ENCODE data around the gene ANAPC7. TPM values are rescaled to one million over a fixed set of nuclear protein-coding genes. Genes with fewer than 3 reads are reported as not detected.
"Not testable (repeated sequence)": the region's sequence is repeated elsewhere in the genome, so short reads cannot be mapped to it uniquely, and the experiment has no call there.

ANAPC7 gene
- total RNA-seq (10 to 100 TPM; 30.7 to 34.5 (median 33.1) TPM), polyA plus RNA-seq (31.3 TPM)
- long read RNA-seq, donor 1, transcript ANAPC7-203 (11 exons, 3,045 nt): major isoform, 67 of 95 reads
- long read RNA-seq, donor 1, transcript ANAPC7-201 (10 exons, 2,200 nt): minor isoform, 7 of 95 reads
- long read RNA-seq, donor 1, partial matches to known transcripts: 1 of 95 reads
- long read RNA-seq, donor 1, other reads (novel, unspliced or antisense): 20 of 95 reads
- long read RNA-seq, donor 2, transcript ANAPC7-203 (11 exons, 3,045 nt): major isoform, 21 of 34 reads
- long read RNA-seq, donor 2, partial matches to known transcripts: 1 of 34 reads
- long read RNA-seq, donor 2, other reads (novel, unspliced or antisense): 12 of 34 reads
- long read RNA-seq, donor 3, transcript ANAPC7-201 (10 exons, 2,200 nt): minor isoform, 25 of 209 reads
- long read RNA-seq, donor 3, transcript ANAPC7-203 (11 exons, 3,045 nt): major isoform, 150 of 209 reads
- long read RNA-seq, donor 3, partial matches to known transcripts: 6 of 209 reads
- long read RNA-seq, donor 3, other reads (novel, unspliced or antisense): 27 of 209 reads
- long read RNA-seq, donor 4, transcript ANAPC7-203 (11 exons, 3,045 nt): major isoform, 26 of 33 reads
- long read RNA-seq, donor 4, partial matches to known transcripts: 0 of 33 reads
- long read RNA-seq, donor 4, other reads (novel, unspliced or antisense): 5 of 33 reads

GRCh38 chr12:110403146-110403975 lies at the start of gene ANAPC7:
TSS of gene ANAPC7 (minus strand) at chr12:110403708. CDS start at chr12:110403627, 81 bp downstream.
- under 1% methylated on average over 62 of the region's 62 CpGs for WGBS
- peak within 1 kb of the TSS; percentile 84 for H3K4me3 ChIP-seq (ENCODE audit: low read length)
- no peaks in the 10 kb centered on the region for H3K27me3 ChIP-seq (ENCODE audit: control insufficient read depth, insufficient read depth)
- H3K4me1 ChIP-seq (ENCODE audit: control insufficient read depth, insufficient read depth, low read length): no peaks in the 10 kb centered on the region
- no peaks in the 10 kb centered on the region for H3K9me3 ChIP-seq (ENCODE audit: control insufficient read depth, low read length)
- intact Hi-C loops (cut with DNase I): loop anchor here in 1 of 4 donors (10.0 kb wide), 1 partner anchor 299 kb away; no protein-coding TSS in a partner anchor
- peak; percentile 91 to 96 (median 96) for DNase-seq
- H3K27ac ChIP-seq (ENCODE audit: low read length): peak within 1 kb of the TSS; percentile 53
- ATAC-seq: peak; percentile 96 to 97

GRCh38 chr12:110451263-110451662 lies 47.8 kb upstream of the ANAPC7 start:
- Histone ChIP-seq H3K27me3 (ENCODE audit: control insufficient read depth, insufficient read depth) (no peaks in the 10 kb centered on the region), H3K4me1 (ENCODE audit: control insufficient read depth, insufficient read depth, low read length) (peaks cover 2% of the 10 kb centered on the region), H3K9me3 (ENCODE audit: control insufficient read depth, low read length) (no peaks in the 10 kb centered on the region), H3K27ac (ENCODE audit: low read length) (no peak overlapping the region), H3K4me3 (ENCODE audit: low read length) (no peak overlapping the region)
- intact Hi-C loops (cut with DNase I): loop anchor here in 1 of 4 donors (10.0 kb wide), 1 partner anchor 154 kb away; no protein-coding TSS in a partner anchor
- DNase-seq (no peak), ATAC-seq (no peak)
- 54% methylated on average over 1 of the region's 1 CpG for WGBS

- DNase-seq: peak; percentile 95 to 98 (median 98)
- ATAC-seq: peak; percentile 99
- peaks cover 2% of the 10 kb centered on the region for H3K4me1 ChIP-seq (ENCODE audit: control insufficient read depth, insufficient read depth, low read length)
- peak within 1 kb of the TSS; percentile 95 for H3K4me3 ChIP-seq (ENCODE audit: low read length)
- H3K27ac ChIP-seq (ENCODE audit: low read length): peak within 1 kb of the TSS; percentile 98
- no peaks in the 10 kb centered on the region for H3K9me3 ChIP-seq (ENCODE audit: control insufficient read depth, low read length)
- WGBS: under 1% methylated on average over 51 of the region's 51 CpGs
- no peaks in the 10 kb centered on the region for H3K27me3 ChIP-seq (ENCODE audit: control insufficient read depth, insufficient read depth)
- intact Hi-C loops (cut with DNase I): loop anchor here in 1 of 4 donors (10.0 kb wide), 1 partner anchor 155 kb away; no protein-coding TSS in a partner anchor
These were observed 46.4 kb upstream of the ANAPC7 start, which contains the start of gene ARPC3 for GRCh38 chr12:110449799-110450497. TSS of gene ARPC3 (minus strand) at chr12:110450337. CDS start at chr12:110450260, 77 bp downstream.

- ATAC-seq (no peak), DNase-seq (no peak)
- WGBS: 96% methylated on average over 3 of the region's 3 CpGs
- no peaks in the 10 kb centered on the region for H3K27me3 ChIP-seq (ENCODE audit: control insufficient read depth, insufficient read depth)
- intact Hi-C loops (cut with DNase I): no loop called here
- no peak overlapping the region for H3K4me3 ChIP-seq (ENCODE audit: low read length)
- H3K27ac ChIP-seq (ENCODE audit: low read length): no peak overlapping the region
- no peaks in the 10 kb centered on the region for H3K4me1 ChIP-seq (ENCODE audit: control insufficient read depth, insufficient read depth, low read length)
- no peaks in the 10 kb centered on the region for H3K9me3 ChIP-seq (ENCODE audit: control insufficient read depth, low read length)
These were observed 40.9 kb upstream of the ANAPC7 start for GRCh38 chr12:110444455-110444854.

GRCh38 chr12:110436231-110436630 lies 32.7 kb upstream of the ANAPC7 start:
- no peak overlapping the region for H3K4me3 ChIP-seq (ENCODE audit: low read length)
- H3K9me3 ChIP-seq (ENCODE audit: control insufficient read depth, low read length): no peaks in the 10 kb centered on the region
- H3K27me3 ChIP-seq (ENCODE audit: control insufficient read depth, insufficient read depth): no peaks in the 10 kb centered on the region
- no peaks in the 10 kb centered on the region for H3K4me1 ChIP-seq (ENCODE audit: control insufficient read depth, insufficient read depth, low read length)
- ATAC-seq (no peak), DNase-seq (no peak)
- WGBS: 58% methylated on average over 2 of the region's 2 CpGs
- H3K27ac ChIP-seq (ENCODE audit: low read length): no peak overlapping the region
- intact Hi-C loops (cut with DNase I): loop anchor here in 2 of 4 donors (10.0 kb wide), 2 partner anchors 211 to 331 kb away; no protein-coding TSS in a partner anchor

GRCh38 chr12:110431957-110432587 lies 28.6 kb upstream of the ANAPC7 start:
- Histone ChIP-seq H3K4me3 (ENCODE audit: low read length) (peak overlapping the region; percentile 56), H3K9me3 (ENCODE audit: control insufficient read depth, low read length) (no peaks in the 10 kb centered on the region), H3K4me1 (ENCODE audit: control insufficient read depth, insufficient read depth, low read length) (no peaks in the 10 kb centered on the region), H3K27ac (ENCODE audit: low read length) (no peak overlapping the region), H3K27me3 (ENCODE audit: control insufficient read depth, insufficient read depth) (no peaks in the 10 kb centered on the region)
- 83% methylated on average over 12 of the region's 12 CpGs for WGBS
- ATAC-seq (no peak), DNase-seq (peak in 1 of 3 donors; percentile 63)
- intact Hi-C loops (cut with DNase I): loop anchor here (2.0 to 10.0 kb wide), 4 partner anchors 207 to 331 kb away; no protein-coding TSS in a partner anchor

- not testable (repeated sequence) for H3K27ac ChIP-seq (ENCODE audit: low read length); H3K4me3 ChIP-seq (ENCODE audit: low read length); ATAC-seq; H3K9me3 ChIP-seq (ENCODE audit: control insufficient read depth, low read length); DNase-seq; H3K4me1 ChIP-seq (ENCODE audit: control insufficient read depth, insufficient read depth, low read length); H3K27me3 ChIP-seq (ENCODE audit: control insufficient read depth, insufficient read depth)
- 83% methylated on average over 15 of the region's 15 CpGs for WGBS
- intact Hi-C loops (cut with DNase I): loop anchor here (2.0 to 10.0 kb wide), 4 partner anchors 205 to 329 kb away; no protein-coding TSS in a partner anchor
These were observed 26.2 kb upstream of the ANAPC7 start for GRCh38 chr12:110429676-110430075.

- DNase-seq (no peak), ATAC-seq (no peak)
- no peak overlapping the region for H3K27ac ChIP-seq (ENCODE audit: low read length)
- no peaks in the 10 kb centered on the region for H3K4me1 ChIP-seq (ENCODE audit: control insufficient read depth, insufficient read depth, low read length)
- WGBS: 44% methylated on average over 3 of the region's 3 CpGs
- H3K9me3 ChIP-seq (ENCODE audit: control insufficient read depth, low read length): no peaks in the 10 kb centered on the region
- no peaks in the 10 kb centered on the region for H3K27me3 ChIP-seq (ENCODE audit: control insufficient read depth, insufficient read depth)
- intact Hi-C loops (cut with DNase I): no loop called here
- H3K4me3 ChIP-seq (ENCODE audit: low read length): no peak overlapping the region
These were observed 22.9 kb upstream of the ANAPC7 start for GRCh38 chr12:110426406-110426805.

GRCh38 chr12:110424237-110424636 lies 20.7 kb upstream of the ANAPC7 start:
- H3K4me3 ChIP-seq (ENCODE audit: low read length): no peak overlapping the region
- ATAC-seq (no peak), DNase-seq (no peak)
- no peaks in the 10 kb centered on the region for H3K4me1 ChIP-seq (ENCODE audit: control insufficient read depth, insufficient read depth, low read length)
- intact Hi-C loops (cut with DNase I): no loop called here
- WGBS: 73% methylated on average over 3 of the region's 3 CpGs
- H3K9me3 ChIP-seq (ENCODE audit: control insufficient read depth, low read length): no peaks in the 10 kb centered on the region
- H3K27ac ChIP-seq (ENCODE audit: low read length): no peak overlapping the region
- H3K27me3 ChIP-seq (ENCODE audit: control insufficient read depth, insufficient read depth): no peaks in the 10 kb centered on the region

Measured in right cardiac atrium (tissue), 5 donors.